GM18909 (cell line): ENCODE measurements around the gene CHAF1A.

ENCODE experiments used
- ATAC-seq: cut with Tn5 transposase; IDR thresholded peaks from one replicate; pipeline ENCODE4 v1.9.1; 2021; ENCODE audit warnings: mild to moderate bottlenecking; ENCODE audit not compliant: unreplicated experiment, poor library complexity

The CHAF1A gene

DNA sequence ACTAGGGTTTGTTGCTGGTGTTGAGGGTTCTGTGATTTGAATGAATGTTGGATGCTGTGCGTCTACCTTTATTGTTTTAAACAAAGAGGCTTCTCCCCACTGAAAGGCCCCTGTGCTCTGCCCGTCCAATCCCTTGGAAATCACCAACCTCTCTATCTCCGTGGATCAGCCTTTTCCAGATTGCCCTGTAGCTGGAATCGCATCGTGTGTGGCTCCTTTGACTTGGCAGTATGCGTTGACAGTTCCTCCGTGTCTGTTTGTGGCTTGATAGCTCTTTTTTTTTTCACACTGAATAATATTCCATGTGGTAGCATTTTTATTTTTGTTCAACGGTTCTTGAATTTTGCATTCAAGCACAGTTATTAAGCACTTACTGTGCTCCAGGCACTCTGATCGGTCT, 32.0 kb downstream of the CHAF1A start:
- no peak for ATAC-seq

DNA sequence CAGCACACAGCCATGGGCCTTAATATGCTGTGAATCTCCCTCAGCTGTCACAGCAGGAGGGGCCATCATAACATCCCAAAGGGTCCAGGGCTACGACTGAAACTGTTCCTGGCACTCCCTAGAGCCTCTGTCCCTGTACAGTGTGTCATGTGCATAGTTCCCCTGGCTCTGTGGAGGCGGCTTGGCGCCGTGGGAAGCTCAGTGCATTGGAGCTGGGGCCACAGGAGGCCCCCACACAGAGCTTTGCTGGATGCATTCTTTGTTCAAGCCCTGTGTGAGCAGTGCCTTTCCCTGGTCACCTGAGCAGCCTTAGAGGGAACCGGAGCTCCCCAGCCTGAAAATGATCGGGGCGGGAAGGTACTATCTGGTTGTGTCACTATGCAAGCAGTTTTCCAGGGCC, 33.8 kb downstream of the CHAF1A start:
- no peak for ATAC-seq

- ATAC-seq = no peak
Measured at GRCh38 chr19:4437103-4437502, 34.7 kb downstream of the CHAF1A start.

- no peak for ATAC-seq
Measured at GRCh38 chr19:4439243-4439642, 36.8 kb downstream of the CHAF1A start.

DNA sequence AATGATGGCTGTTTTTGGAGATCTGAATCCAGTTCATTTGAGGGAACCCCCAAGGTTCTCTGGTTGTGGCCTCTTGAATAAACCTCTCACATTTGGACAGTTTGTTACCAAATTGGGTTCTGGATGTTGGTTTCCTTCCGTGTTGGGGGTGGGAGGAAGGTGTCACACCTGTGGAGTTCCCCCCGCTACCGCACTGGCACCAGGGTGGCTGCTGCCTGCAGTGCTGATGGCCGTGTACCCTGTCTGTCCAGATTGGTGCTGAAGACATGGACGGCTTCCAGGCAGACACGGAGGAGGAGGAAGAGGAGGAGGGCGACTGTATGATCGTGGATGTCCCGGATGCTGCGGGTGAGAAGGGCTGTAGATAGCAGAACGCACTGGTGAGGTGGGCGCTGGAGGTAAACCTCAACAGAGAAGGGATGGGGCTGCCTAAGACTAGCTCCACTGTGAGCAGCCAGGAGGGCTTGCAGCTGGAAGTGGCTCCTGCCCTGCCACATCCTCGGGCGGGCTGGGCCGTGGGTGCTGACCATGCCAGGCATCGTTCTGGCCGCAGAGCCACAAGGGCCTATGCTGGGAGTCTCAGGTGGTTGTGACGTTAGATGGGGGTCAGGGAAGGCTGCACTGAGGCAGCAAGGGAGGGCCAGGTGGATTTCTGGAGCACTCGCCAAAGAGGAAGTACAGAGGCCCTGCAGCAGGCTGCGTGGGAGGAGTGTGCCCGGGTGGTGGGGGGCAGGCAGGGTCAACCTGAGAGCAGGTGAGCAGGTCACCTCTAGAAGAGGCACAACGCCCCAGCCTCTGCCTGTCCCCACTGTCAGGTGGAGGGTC, 39.8 kb downstream of the CHAF1A start:
- no peak for ATAC-seq

- ATAC-seq = no peak
Measured at GRCh38 chr19:4442819-4443146, 40.3 kb downstream of the CHAF1A start.

- no peak for ATAC-seq
Measured at GRCh38 chr19:4443188-4443587, 40.7 kb downstream of the CHAF1A start.

- no peak for ATAC-seq
Measured at GRCh38 chr19:4443966-4444764, 41.7 kb downstream of the CHAF1A start.

DNA sequence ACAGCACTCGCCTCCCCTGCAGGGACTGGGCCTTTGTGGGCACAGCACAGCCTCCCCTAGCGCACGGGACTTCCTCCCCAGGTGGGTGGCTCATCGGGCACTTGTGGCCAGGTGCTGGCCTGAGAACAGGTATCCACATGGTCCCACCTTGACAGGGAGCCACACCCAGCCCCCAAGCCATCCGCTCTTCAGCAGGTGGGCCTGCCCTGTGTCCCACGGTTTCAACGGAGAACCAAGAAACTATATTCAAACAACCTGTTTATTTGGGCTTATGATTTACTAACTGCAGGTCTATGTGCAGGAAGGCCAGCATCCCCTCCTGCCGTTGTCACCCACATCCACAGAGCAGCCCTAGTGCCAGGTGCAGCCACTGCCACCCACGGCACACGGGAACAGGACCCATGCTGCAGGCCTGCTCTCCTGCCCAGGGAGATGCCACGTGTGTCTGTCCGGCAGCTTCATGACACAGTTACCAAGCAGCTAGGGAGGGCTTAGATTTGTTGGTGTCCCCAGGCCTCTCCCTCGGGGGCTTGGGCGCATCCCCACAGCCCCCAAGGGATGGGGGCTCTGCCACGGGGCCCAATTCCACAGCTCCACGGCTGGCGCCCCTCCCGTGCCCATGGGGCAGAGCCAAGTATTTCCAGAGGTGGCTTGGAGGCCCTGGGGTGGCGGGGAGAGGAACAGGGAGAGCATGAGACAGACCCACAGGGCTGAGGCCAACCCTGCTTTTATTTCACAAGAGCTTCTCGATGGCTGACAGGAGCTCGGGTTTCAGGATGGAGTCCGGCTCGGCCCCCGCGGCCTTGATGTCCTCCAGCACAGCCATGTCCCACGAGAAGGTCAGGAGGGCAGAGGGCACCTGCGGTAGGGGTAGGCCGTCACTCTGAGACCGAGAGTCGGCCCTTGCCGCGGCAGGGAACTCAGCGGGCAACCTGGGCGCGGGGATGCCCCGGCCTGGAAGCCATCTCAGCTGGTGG, 42.6 kb downstream of the CHAF1A start:
- ATAC-seq = no peak

DNA sequence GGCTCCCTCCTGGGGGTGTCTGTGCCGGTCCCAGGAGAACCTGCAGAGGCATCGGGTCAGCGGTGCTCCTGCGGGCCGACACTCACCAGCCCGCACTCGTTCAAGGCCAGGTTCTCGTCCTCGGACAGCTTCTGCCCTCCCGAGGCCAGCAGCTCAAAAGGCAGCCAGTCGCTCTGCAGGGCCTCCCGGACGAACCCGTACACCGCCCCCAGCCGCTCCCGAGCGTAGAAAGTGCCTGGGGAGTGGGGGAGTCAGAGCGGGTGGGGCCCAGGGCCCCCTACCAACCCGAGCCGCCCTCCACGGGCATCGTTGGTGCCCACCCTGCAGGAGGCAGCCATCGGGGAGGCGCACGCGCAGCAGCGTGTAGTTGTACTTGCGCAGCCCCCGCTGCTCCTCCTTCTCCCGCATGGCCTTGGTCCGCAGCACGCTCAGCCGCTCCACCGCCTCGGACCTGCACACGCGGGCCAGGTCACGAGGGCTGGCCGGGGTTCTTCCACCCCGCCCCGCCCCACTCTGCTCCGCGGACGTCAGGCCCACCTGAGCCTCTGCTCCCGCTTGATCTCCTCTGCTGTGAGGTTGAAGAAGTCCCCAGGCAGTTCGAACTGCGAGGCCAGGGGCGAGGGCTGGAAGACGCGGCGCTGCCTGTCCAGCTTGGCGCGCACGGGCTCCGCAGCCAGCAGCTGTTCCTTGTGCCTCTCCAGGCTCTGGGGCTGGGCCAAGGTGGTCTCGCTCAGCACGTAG, 43.7 kb downstream of the CHAF1A start:
- no peak for ATAC-seq

DNA sequence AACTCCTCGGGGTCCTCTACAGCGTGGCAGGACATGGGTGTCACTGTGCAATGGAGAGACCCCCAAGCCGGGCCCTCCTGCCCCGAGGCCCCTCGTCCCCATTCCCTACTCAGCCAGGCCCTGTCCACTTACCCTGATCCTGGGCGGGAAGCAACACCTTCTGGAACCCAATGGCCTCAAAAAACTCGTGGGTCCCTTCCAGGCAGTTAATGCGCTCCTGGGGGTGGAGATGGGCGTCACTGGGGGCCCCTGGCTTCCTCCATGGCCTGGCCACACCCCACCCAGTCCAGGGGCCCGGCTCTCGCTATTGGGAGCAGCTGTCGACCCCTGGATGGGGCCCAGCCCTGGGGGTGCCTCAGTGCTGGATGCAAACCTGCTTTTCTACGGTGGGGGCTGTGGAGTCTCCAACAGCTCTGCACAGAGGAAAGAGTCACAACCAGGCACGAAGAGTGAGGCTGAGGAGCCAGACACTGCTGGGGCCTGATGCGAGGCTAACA, 44.3 kb downstream of the CHAF1A start:
- no peak for ATAC-seq

DNA sequence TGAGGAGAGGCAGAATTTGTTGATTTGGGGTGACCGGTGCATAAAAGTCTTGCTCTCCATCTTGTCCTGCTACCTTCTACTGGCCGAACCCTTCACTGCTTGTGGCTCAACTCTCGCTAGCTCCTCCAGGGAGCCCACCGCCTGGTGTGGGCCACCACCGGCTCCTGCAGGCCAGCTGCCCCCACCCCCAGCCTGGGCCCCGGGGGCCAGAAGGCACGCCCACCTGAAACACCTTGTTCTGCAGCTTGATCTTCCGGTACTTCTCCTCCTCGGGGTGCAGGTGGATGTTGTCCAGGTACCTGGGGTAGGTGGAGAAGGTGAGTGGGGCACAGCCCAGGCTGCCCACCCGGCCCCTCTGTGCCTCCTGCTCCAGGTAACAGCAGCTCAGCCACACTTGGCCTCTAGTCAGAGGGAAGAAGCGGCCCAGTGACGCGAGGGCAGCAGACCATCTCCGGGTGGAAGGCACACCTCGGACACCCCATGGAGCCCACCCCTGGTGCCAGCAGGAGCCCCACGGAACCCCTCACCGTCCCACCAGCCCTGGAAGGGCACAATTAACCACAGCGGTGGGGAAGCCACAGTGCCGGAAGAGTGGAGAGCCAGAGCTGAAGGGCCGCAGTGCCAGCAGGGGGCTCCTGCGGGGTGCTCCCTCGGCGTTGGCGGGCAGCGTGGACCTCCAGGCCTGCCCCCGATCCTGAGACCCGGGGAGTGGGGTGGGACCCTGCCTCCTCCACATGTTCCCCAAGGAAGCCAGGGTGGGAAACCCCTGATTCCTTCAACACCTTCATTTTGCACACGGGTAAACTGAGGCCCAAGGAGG, 45.1 kb downstream of the CHAF1A start:
- ATAC-seq = no peak

DNA sequence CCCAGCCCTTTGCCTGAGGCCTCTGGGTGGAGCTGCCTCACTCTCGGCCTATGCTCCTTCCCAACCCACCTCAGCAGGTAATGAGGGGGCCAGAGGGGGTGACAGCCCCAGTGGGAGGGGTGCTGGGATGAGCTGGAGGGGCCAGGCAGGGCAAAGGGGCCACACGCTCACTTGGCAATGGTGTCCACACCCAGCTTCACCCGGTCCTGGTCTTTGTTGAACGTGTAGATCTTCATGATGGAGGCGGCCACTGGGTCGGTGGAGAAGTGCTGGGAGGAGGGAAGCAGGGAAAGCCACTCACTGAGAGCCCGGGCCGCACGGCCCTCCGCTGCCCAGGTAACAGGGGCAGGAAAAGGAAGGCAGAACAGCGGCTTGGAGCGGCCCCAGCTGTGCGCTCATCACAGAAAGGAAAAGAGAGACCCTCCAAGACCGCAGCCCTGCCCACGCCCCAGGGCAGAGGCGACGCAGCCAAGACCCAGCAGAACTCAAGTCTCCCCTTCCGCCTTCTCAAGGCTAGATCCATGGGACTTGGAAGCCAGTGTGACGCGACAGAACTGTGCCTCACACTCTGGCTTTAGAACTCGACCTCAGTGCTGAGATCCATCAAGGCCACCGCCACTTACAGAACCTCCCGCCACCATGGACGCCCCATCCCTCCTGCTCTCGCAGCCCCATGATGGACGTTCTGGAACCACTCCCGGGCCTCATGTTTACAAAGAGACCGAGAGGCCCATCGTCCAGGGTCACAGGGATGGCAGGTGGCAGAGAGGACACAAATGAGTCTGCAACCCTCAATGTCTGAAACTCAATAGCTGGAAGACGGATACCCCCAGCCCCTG, 45.9 kb downstream of the CHAF1A start:
- no peak for ATAC-seq

DNA sequence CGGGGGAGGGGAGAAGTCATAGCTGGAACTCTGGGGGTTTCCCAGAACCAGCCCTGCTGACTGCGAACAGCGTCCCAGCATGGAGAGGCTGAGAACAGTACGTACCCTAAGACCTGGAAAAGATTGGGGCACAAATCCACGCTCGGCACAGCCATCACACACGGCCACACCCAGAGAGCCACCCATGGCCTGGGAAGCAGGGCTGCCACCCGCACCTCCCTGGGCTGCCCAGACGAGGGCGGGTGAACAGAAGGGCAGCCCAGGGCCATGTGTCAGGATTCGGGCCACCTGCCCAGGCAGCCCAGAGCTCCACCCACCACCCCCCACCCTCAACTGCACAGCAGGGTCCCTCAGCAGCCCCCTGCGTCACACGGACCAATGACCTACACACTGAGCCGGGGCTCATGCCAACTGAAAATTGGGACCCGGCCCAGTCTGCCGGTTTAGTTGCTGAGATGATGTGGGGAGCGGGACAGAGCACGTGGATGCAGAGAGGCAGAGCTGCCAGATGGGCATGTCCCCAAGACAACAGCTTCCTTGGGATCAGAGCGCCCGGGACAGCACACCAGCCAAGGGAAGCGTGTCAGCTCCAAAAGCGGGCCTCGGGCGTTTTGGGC, 46.7 kb downstream of the CHAF1A start:
- ATAC-seq = no peak

DNA sequence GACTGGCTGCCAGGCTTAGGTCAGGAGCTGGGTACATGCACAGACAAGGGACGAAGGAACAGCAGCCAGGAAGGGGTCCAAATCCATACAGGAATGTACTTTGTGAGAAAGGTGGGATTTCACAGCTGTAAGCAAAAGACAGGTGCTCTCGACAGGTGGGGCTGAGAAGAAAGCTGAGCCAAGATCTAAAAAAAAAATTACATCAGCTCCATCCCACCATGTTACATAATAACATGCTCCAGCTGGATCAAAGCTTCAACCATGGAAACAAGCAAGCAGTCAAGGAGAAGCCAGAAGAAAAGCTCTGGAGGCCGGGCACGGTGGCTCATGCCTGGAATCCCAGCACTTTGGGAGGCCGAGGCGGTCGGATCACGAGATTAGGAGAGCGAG, 47.2 kb downstream of the CHAF1A start:
- ATAC-seq = no peak

DNA sequence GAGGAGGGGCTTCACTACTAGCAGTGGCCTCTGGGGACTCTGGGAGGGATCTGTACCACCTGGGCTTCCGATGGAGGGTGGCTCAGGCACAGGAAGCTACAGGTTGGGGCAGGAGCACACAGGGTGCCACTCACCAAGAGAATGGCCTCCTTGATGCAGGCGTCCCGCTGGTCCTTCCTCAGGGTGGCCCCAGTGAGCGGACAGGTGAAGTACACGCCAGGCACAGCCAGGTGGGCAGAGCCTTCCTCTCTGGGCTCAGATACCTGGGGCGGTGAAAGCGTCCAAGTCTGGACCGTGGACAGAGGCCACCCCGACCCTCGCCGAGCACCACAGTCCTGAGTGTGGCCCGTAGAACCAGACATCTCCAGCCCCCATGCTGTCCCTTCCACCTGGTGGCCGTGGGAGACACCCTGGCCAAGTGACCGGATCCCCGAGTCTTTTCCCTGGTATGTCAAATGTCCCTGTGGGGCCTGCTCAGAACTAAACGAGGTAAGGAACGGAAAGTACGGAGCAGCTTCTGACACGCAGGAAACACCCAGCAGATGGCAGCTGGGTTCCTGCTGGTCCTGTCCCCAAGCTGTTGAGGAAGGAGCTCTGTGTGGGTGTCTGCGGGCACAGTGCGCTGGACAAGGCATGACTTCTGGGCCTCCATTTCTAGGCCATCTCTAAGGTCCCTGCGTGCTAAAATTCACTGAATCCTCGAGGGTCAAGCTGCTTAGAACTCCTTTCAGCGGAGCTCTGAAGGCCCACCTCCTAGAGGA, 50.0 kb downstream of the CHAF1A start:
- no peak for ATAC-seq
